ENCODE results near the gene MTMR12. TPM values are rescaled to one million over a fixed set of nuclear protein-coding genes. Genes with fewer than 3 reads are reported as not detected.

The MTMR12 gene
- total and polyA plus RNA-seq, 2 of the 13 experiments (the other 11 are each of a cell fraction or from before 2014, with no cell fraction given), result 23.4 to 36.6 TPM

GRCh38 chr5:32312595-32313332 lies at the start of gene MTMR12 (continued):
- TF ChIP-seq YY1 (IDR thresholded peaks at IDR 0.05; ENCODE audit: insufficient read depth, insufficient replicate concordance, low read depth, low read length), result peak; percentile 38
- TF ChIP-seq PHF20 (CRISPR knock-in tag; IDR thresholded peaks at IDR 0.05), result peak; percentile 8; the same call in 1 of the 2 replicates
- TF ChIP-seq ZNF446 (CRISPR knock-in tag; IDR thresholded peaks at IDR 0.05), result peak; percentile 74; the same call in 1 of the 2 replicates
- no peak for TF ChIP-seq PCBP1 (IDR thresholded peaks at IDR 0.05; ENCODE audit: borderline replicate concordance, low read depth, low read length)
- TF ChIP-seq, protein P1, sequence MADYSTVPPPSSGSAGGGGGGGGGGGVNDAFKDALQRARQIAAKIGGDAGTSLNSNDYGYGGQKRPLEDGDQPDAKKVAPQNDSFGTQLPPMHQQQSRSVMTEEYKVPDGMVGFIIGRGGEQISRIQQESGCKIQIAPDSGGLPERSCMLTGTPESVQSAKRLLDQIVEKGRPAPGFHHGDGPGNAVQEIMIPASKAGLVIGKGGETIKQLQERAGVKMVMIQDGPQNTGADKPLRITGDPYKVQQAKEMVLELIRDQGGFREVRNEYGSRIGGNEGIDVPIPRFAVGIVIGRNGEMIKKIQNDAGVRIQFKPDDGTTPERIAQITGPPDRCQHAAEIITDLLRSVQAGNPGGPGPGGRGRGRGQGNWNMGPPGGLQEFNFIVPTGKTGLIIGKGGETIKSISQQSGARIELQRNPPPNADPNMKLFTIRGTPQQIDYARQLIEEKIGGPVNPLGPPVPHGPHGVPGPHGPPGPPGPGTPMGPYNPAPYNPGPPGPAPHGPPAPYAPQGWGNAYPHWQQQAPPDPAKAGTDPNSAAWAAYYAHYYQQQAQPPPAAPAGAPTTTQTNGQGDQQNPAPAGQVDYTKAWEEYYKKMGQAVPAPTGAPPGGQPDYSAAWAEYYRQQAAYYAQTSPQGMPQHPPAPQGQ (CRISPR knock-in tag; IDR thresholded peaks at IDR 0.05; ENCODE audit: borderline replicate concordance), result no peak
- TF ChIP-seq, protein P2, sequence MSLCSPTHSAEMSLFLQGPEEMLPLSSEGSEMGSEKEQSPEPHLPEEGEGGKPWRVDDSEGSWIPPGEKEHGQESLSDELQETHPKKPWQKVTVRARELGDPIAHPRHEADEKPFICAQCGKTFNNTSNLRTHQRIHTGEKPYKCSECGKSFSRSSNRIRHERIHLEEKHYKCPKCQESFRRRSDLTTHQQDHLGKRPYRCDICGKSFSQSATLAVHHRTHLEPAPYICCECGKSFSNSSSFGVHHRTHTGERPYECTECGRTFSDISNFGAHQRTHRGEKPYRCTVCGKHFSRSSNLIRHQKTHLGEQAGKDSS (CRISPR knock-in tag; IDR thresholded peaks at IDR 0.05; ENCODE audit: borderline replicate concordance, low read depth), result no peak
- TF ChIP-seq CBX1 (IDR thresholded peaks at IDR 0.05; ENCODE audit: low read depth), result no peak
- 0 out of 2 replicates have a peak, but pooled peaks have one; percentile 22 for TF ChIP-seq ZNF792 (CRISPR knock-in tag; IDR thresholded peaks at IDR 0.05)
- TF ChIP-seq, protein P3, sequence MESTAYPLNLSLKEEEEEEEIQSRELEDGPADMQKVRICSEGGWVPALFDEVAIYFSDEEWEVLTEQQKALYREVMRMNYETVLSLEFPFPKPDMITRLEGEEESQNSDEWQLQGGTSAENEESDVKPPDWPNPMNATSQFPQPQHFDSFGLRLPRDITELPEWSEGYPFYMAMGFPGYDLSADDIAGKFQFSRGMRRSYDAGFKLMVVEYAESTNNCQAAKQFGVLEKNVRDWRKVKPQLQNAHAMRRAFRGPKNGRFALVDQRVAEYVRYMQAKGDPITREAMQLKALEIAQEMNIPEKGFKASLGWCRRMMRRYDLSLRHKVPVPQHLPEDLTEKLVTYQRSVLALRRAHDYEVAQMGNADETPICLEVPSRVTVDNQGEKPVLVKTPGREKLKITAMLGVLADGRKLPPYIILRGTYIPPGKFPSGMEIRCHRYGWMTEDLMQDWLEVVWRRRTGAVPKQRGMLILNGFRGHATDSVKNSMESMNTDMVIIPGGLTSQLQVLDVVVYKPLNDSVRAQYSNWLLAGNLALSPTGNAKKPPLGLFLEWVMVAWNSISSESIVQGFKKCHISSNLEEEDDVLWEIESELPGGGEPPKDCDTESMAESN (CRISPR knock-in tag; conservative IDR thresholded peaks at IDR 0.05), result peak; percentile 84
- TF ChIP-seq, protein P4, sequence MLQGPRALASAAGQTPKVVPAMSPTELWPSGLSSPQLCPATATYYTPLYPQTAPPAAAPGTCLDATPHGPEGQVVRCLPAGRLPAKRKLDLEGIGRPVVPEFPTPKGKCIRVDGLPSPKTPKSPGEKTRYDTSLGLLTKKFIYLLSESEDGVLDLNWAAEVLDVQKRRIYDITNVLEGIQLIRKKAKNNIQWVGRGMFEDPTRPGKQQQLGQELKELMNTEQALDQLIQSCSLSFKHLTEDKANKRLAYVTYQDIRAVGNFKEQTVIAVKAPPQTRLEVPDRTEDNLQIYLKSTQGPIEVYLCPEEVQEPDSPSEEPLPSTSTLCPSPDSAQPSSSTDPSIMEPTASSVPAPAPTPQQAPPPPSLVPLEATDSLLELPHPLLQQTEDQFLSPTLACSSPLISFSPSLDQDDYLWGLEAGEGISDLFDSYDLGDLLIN (CRISPR knock-in tag; IDR thresholded peaks at IDR 0.05; ENCODE audit: borderline replicate concordance), result no peak
- 0 out of 2 replicates have a peak, but pooled peaks have one; percentile 38 for TF ChIP-seq NCOA1 (CRISPR knock-in tag; IDR thresholded peaks at IDR 0.05)
- no peak for TF ChIP-seq ZBTB4 (CRISPR knock-in tag; IDR thresholded peaks at IDR 0.05; ENCODE audit: borderline replicate concordance)
- 0 out of 2 replicates have a peak, but pooled peaks have one; percentile 6 for TF ChIP-seq NCOA2 (CRISPR knock-in tag; IDR thresholded peaks at IDR 0.05)
- TF ChIP-seq ZNF772 (CRISPR knock-in tag; IDR thresholded peaks at IDR 0.05), result peak; percentile 24; the same call in 1 of the 2 replicates
- TF ChIP-seq ZNF335 (CRISPR knock-in tag; IDR thresholded peaks at IDR 0.05), result no peak
- no peak for TF ChIP-seq ZNF652 (CRISPR knock-in tag; IDR thresholded peaks at IDR 0.05; ENCODE audit: borderline replicate concordance, low read depth)
- TF ChIP-seq GRHL1 (CRISPR knock-in tag; conservative IDR thresholded peaks at IDR 0.05), result no peak
- TF ChIP-seq ZMYM4 (CRISPR knock-in tag; IDR thresholded peaks at IDR 0.05), result peak; percentile 79

Measured in HepG2 (cell line).